COLO668 (cell line): Measurements from ENCODE around the gene PHTF2.
A peak's percentile ranks its signal among the peaks of the same experiment; 100 is the strongest.

Experiments used
- DNase-seq: peaks from one replicate; lab custom pipeline; 2025; ENCODE audit not compliant: unreplicated experiment; lab: John Stamatoyannopoulos, UW

PHTF2 gene

GRCh38 chr7:77791956-77792355 lies 6.6 kb upstream of the PHTF2 start:
- DNase-seq = no peak

GRCh38 chr7:77794000-77794399 lies 4.6 kb upstream of the PHTF2 start:
- DNase-seq = no peak

- no peak for DNase-seq
Observed at GRCh38 chr7:77796109-77796508, 2.5 kb upstream of the PHTF2 start.

- DNase-seq = no peak
Observed at GRCh38 chr7:77796960-77797359, 1.6 kb upstream of the PHTF2 start.

GRCh38 chr7:77797734-77798393 lies 709 bp upstream of the PHTF2 start:
- peak; percentile 63 for DNase-seq

- DNase-seq = peak; percentile 53
Observed at GRCh38 chr7:77799078-77799964, 748 bp downstream of the PHTF2 start.

- DNase-seq = no peak
Observed at GRCh38 chr7:77800158-77800557, 1.6 kb downstream of the PHTF2 start.

- DNase-seq = no peak
Observed at GRCh38 chr7:77800730-77801129, 2.2 kb downstream of the PHTF2 start.

- DNase-seq = no peak
Observed at GRCh38 chr7:77802557-77803405, 4.2 kb downstream of the PHTF2 start.

- DNase-seq = no peak
Observed at GRCh38 chr7:77806425-77806824, 7.9 kb downstream of the PHTF2 start.

- no peak for DNase-seq
Observed at GRCh38 chr7:77808517-77808916, 9.9 kb downstream of the PHTF2 start.

GRCh38 chr7:77811516-77812289 lies 13.1 kb downstream of the PHTF2 start:
- DNase-seq = no peak

- no peak for DNase-seq
Observed at GRCh38 chr7:77812290-77812685, 13.7 kb downstream of the PHTF2 start.

- no peak for DNase-seq
Observed at GRCh38 chr7:77813180-77813579, 14.6 kb downstream of the PHTF2 start.

GRCh38 chr7:77819021-77819420 lies 20.4 kb downstream of the PHTF2 start:
- DNase-seq = no peak

GRCh38 chr7:77820967-77821366 lies 22.4 kb downstream of the PHTF2 start:
- no peak for DNase-seq

- DNase-seq = peak; percentile 11
Observed at GRCh38 chr7:77822269-77822668, 23.7 kb downstream of the PHTF2 start.

- no peak for DNase-seq
Observed at GRCh38 chr7:77823787-77824186, 25.2 kb downstream of the PHTF2 start.

GRCh38 chr7:77824636-77825035 lies 26.1 kb downstream of the PHTF2 start:
- DNase-seq = no peak

GRCh38 chr7:77825131-77825530 lies 26.6 kb downstream of the PHTF2 start:
- no peak for DNase-seq

- no peak for DNase-seq
Observed at GRCh38 chr7:77826300-77826699, 27.7 kb downstream of the PHTF2 start.
